ENCODE measurements around the gene ABCD1.

Gene ABCD1

DNA sequence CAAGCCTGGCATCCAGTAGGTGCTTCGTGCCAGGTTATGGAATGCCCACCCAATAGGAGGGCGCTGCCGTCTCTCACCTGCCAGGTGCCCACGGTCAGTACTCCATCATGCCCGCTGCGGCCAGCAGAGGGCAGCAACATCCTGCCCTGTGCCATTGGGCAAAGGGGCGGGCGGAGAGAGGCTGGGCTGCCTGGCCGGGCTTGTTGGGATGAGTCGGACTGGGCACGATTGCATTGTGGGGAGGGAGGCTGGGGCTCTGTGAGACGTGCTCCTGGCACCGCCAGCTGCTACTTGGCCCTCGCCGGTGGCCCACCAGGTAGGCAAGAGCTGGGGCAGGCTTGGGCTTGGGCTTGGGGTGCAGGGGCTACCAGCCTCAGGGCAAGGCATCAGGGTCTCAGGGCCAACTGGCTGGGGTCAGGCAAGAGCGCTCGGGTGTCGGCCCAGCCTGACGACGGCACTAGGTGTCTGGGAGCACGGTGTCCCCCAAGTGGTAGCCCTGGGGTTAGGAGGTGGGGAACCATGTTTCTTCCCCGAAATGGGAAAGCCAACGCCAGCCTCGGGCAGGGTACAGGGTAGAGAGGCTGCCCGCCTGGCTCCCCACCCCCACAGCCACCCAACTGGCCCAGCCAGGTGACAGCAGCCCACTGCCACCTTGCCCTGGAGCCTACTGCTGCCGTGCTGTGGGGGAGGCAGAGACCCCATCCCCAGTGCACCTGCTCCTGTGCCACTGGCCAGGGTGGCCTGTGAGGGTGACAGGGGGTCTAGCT lies 39.5 kb downstream of the ABCD1 start, which contains the start of gene PLXNB3:
PLXNB3 (plus strand) TSS at position 261 of the 767 bp plus-strand sequence. CDS start 1,287 bp downstream, outside the sequence.
- DNase-seq = peak; percentile 88

DNA sequence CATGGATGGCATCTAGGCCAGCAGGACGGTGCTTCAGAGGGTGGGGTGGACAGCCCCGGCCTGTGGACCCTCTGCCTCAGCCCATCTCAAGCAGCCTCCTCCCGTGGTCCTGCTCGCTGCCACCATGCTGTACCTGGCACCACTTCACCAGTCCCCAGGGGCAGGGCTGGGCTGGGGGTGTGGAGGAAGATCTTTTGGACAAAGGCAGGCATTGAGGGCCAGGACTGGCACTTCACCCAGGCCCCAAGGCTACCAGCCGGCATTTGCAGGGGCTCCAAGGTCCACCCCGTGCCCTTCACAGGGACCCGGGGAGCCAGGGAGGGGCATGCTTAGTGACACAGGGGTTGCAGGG lies 40.1 kb downstream of the ABCD1 start:
- no peak for DNase-seq

DNA sequence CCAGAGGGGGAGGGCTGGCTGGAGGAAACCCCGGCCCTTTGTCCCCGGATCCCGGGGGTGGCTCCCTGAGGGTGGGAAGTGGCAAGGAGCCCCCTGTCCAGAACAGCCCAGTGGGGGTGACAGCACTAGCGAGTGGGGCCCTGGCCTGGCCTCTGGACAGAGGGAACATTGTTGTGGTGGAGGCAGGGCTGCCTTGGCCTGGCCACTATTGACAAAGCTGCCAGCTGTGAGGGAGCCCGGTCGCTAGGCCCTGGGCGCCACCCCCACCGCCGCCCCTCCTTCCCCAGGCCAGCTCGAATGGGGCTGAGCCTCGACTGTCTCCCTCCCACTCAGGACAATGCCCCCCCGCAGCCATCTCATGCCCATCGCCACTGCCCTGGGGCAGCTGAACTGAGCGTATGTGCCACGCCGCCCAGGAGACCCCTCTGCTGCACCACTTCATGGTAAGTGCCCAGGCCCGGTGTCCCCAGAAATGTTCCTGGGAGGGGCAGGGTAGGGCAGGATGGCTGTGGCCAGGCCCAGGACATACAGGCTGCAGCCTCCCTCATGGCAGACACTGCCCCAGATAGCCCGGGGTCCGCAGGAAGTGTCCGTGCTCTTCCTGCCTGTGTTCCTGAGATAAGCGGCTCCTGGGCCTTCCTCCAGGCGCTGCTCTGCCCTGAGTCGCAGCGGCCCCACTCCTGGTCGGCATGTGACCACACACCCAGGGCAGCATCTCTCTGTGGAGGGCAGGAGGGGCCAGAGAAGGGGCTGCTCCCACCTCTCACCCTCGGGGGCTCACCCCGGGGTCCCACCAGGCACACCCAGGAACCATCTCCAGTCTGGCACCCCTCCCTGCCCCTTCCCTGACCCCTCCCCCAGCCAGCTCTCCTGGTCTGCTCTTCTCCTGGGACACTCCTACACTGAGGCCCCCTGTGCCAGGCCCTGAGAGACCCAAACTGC lies 40.8 kb downstream of the ABCD1 start:
- peak; percentile 95 for DNase-seq

- DNase-seq = peak; percentile 59
Measured at GRCh38 chrX:153766098-153766817, 41.6 kb downstream of the ABCD1 start.

DNA sequence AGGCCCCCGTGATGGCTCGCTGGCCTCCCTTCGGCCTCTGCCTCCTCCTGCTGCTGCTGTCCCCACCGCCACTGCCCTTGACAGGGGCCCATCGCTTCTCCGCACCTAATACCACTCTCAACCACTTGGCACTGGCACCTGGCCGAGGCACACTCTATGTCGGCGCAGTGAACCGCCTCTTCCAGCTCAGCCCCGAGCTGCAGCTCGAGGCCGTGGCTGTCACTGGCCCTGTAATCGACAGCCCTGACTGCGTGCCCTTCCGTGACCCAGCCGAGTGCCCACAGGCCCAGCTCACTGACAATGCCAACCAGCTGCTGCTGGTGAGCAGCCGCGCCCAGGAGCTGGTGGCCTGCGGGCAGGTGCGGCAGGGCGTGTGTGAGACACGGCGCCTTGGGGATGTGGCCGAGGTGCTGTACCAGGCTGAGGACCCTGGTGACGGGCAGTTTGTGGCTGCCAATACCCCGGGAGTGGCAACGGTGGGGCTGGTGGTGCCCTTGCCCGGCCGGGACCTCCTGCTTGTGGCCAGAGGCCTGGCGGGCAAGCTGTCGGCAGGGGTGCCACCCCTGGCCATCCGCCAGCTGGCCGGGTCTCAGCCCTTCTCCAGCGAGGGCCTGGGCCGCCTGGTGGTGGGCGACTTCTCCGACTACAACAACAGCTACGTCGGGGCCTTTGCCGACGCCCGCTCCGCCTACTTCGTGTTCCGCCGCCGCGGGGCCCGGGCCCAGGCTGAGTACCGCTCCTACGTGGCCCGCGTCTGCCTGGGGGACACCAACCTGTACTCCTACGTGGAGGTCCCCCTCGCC lies 42.4 kb downstream of the ABCD1 start:
- no peak for DNase-seq

- no peak for DNase-seq
Measured at GRCh38 chrX:153767674-153768055, 43.0 kb downstream of the ABCD1 start.

GRCh38 chrX:153768311-153769157 lies 43.9 kb downstream of the ABCD1 start:
- no peak for DNase-seq

GRCh38 chrX:153769158-153769864 lies 44.7 kb downstream of the ABCD1 start:
- no peak for DNase-seq

- no peak for DNase-seq
Measured at GRCh38 chrX:153769865-153770600, 45.4 kb downstream of the ABCD1 start.

DNA sequence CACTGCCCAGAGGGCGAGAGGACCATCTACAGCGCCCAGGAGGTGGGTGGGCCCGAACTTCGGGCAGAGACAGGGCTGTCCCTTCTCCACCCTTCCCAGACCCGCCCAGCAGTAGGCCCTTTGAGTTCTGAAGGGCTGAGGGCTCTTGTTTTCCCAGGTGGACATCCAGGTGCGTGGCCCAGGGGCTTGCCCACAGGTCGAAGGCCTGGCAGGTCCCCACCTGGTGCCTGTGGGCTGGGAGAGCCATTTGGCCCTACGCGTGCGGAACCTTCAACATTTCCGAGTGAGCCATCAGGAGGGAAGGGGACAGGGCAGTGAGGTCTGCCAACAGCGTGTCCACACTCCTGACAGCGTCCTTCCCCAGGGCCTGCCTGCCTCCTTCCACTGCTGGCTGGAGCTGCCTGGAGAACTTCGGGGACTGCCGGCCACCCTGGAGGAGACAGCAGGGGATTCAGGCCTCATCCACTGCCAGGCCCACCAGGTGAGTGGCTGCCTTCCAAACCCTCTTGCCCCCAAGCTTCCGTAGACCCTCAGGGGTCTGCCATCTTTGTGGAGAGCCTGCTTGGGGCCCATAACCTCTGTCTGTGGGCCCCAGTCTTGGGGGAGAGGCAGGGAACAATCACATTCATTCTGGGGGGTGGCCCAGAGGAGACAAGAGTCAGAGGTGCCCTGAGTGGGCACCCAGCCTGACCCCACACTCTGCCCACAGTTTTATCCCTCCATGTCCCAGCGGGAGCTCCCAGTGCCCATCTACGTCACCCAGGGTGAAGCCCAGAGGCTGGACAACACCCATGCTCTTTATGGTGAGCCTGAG lies 46.2 kb downstream of the ABCD1 start:
- DNase-seq = no peak

DNA sequence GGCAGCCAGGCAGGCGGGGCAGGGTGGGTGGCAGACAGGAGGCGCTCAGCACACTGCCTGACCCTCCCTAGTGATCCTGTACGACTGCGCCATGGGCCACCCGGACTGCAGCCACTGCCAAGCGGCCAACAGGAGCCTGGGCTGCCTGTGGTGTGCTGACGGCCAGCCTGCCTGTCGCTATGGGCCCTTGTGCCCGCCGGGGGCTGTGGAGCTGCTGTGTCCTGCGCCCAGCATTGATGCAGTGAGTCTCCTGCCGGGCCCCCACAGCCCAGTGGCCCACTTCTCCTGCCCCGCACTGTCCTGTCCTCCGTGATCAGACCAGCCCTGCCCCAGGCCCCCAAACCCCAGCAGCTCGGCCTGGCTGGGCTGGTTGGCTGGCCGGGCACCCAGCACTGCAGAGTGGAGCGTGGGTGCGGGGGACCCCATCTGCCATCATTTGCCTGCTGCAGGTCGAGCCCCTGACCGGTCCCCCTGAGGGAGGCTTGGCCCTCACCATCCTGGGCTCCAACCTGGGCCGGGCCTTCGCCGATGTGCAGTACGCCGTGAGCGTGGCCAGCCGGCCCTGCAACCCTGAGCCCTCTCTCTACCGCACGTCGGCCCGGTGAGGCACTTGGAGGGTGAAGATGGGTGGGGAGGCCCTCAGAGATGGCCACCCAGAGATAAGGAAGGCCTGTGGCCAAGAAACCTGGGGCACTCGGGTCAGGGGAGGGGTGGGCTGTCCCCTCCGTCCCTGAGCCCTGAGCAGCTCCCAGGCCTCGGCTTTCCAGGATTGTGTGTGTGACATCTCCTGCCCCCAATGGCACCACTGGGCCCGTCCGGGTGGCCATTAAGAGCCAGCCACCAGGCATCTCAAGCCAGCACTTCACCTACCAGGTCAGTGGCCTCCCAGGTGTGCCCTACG lies 47.0 kb downstream of the ABCD1 start:
- DNase-seq = no peak

GRCh38 chrX:153772316-153773217 lies 47.9 kb downstream of the ABCD1 start:
- DNase-seq = no peak

DNA sequence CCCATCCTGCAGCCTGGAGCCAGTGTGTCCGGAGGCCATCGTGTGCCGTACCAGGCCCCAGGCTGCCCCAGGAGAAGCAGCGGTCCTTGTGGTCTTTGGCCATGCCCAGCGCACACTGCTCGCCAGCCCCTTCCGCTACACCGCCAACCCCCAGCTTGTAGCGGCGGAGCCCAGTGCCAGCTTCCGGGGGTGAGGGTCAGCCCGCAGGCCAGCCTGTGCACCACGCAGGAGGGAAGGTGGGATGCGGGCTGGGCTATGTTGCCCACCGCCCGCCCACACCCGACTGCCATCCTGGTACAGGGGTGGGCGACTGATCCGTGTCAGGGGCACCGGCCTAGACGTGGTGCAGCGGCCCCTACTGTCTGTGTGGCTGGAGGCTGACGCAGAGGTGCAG lies 48.6 kb downstream of the ABCD1 start:
- no peak for DNase-seq

DNA sequence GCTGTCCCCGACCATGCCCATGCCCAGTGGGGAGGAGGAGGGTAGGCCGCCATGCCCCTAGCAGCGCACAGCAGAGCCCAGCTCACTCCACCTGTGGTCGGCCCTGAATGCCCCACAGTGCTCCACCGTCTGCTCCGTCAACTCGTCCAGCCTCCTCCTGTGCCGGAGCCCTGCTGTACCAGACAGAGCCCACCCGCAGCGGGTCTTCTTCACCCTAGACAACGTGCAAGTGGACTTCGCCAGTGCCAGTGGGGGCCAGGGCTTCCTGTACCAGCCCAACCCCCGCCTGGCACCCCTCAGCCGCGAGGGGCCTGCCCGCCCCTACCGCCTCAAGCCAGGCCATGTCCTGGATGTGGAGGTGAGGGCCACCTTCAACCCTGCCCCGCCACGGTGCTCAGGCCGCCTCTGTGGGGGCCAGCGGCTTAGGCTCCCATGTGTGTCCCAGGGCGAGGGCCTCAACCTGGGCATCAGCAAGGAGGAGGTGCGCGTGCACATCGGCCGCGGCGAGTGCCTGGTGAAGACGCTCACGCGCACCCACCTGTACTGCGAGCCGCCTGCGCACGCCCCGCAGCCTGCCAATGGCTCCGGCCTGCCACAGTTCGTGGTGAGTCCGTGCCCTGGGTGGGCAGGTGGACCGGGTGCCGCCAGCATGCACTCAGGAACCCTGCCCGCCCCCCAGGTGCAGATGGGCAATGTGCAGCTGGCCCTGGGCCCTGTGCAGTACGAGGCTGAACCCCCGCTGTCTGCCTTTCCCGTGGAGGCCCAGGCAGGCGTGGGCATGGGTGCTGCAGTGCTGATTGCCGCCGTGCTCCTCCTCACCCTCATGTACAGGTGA lies 49.3 kb downstream of the ABCD1 start:
- no peak for DNase-seq

DNA sequence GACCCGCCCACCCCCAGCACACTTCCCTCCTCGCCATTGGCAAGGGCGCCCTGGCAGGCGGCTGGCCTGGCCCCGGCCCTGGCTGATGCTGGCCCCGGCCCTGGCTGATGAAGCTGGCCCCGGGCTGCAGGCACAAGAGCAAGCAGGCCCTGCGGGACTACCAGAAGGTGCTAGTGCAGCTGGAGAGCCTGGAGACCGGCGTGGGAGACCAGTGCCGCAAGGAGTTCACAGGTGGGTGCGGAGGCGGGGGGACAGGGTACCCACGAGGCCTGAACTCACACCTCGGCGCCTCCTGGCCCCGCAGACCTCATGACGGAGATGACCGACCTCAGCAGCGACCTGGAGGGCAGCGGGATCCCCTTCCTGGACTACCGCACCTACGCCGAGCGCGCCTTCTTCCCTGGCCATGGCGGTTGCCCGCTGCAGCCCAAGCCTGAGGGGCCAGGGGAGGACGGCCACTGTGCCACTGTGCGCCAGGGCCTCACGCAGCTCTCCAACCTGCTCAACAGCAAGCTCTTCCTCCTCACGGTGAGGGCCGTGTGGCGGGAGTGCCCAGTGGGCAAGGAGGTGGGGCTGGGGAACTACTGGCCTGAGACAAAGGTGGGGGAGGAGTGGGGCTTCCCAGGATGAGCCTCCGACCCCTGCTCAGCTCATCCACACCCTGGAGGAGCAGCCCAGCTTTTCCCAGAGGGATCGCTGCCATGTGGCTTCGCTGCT lies 50.1 kb downstream of the ABCD1 start:
- no peak for DNase-seq
